ENCODE results near the gene LRRC9.
"Not testable (repeated sequence)": the region's sequence is repeated elsewhere in the genome, so short reads cannot be mapped to it uniquely, and the experiment has no call there.

LRRC9 gene

GRCh38 chr14:59913187-59913586, 6.8 kb upstream of the LRRC9 start:
- no peak overlapping the region for H3K27ac ChIP-seq (ENCODE audit: low read length)
- H3K36me3 ChIP-seq (ENCODE audit: control insufficient read depth in 1 of 2, insufficient read depth in 2 of 2, low read length in 2 of 2), result no peaks in the 10 kb centered on the region
- no peaks in the 10 kb centered on the region for H3K27me3 ChIP-seq (ENCODE audit: low read depth, low read length)

DNA sequence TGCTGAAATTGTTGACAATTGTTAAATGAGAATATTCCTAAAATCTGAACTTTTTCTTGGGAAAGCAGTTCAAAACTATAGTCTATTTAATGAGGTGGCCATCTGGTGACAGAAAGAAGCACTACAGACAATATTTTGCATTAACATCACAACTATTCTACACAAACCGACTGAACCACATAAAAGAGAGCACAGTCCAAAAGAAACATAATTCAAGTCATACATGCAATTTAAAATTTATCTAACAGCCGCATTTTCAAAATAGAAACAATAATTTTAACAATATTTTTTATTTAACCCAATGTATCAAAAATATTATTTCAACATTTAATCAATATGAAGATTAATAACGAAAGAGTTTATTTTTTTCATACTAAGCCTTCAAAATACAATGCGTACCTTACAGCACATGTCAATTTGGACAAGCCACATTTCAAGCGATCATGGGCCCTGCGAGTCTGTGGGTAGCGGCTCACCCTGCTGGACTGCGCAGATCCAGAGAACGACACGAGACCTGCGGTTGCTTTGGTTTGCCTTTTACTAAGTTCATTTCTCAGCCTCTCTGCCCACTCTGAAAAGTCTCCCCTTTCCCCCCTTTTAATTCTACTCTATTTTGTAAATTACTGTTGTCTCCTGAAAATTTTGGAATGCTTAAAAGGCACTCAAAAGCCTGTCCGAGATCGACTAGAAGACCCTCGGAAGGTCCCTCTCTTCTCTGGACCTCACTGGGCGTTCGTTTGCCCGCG, 947 bp upstream of the LRRC9 start:
- Histone ChIP-seq H3K4me1 (ENCODE audit: control insufficient read depth in 1 of 2, insufficient read depth in 2 of 2, low read length in 2 of 2) (peaks cover 0 to 8% of the 10 kb centered on the region in 2 donors), H3K4me3 (ENCODE audit: low read depth in 1 of 2, low read length in 2 of 2) (peak overlapping the region; percentile 61 to 62), H3K27me3 (ENCODE audit: low read depth, low read length) (no peaks in the 10 kb centered on the region), H3K27ac (ENCODE audit: low read length) (no peak overlapping the region), H3K36me3 (ENCODE audit: control insufficient read depth in 1 of 2, insufficient read depth in 2 of 2, low read length in 2 of 2) (no peaks in the 10 kb centered on the region), H3K9me3 (ENCODE audit: control insufficient read depth in 1 of 2, low read length in 2 of 2) (no peaks in the 10 kb centered on the region)

More at GRCh38 chr14:59913187-59913586, 6.8 kb upstream of the LRRC9 start:
- H3K9me3 ChIP-seq (ENCODE audit: control insufficient read depth in 1 of 2, low read length in 2 of 2), result no peaks in the 10 kb centered on the region
- no peak overlapping the region for H3K4me3 ChIP-seq (ENCODE audit: low read depth in 1 of 2, low read length in 2 of 2)
- H3K4me1 ChIP-seq (ENCODE audit: control insufficient read depth in 1 of 2, insufficient read depth in 2 of 2, low read length in 2 of 2), result no peaks in the 10 kb centered on the region

- H3K9me3 ChIP-seq (ENCODE audit: control insufficient read depth in 1 of 2, low read length in 2 of 2), result no peaks in the 10 kb centered on the region
- peak overlapping the region in 1 of 2 donors; percentile 62 for H3K4me3 ChIP-seq (ENCODE audit: low read depth in 1 of 2, low read length in 2 of 2)
- H3K4me1 ChIP-seq (ENCODE audit: control insufficient read depth in 1 of 2, insufficient read depth in 2 of 2, low read length in 2 of 2), result peaks cover 0 to 8% of the 10 kb centered on the region in 2 donors
- no peaks in the 10 kb centered on the region for H3K27me3 ChIP-seq (ENCODE audit: low read depth, low read length)
- no peaks in the 10 kb centered on the region for H3K36me3 ChIP-seq (ENCODE audit: control insufficient read depth in 1 of 2, insufficient read depth in 2 of 2, low read length in 2 of 2)
- no peak overlapping the region for H3K27ac ChIP-seq (ENCODE audit: low read length)
Observed at GRCh38 chr14:59920378-59920683, 387 bp downstream of the LRRC9 start.

GRCh38 chr14:59925797-59926196, 5.9 kb downstream of the LRRC9 start:
- Histone ChIP-seq H3K9me3 (ENCODE audit: control insufficient read depth in 1 of 2, low read length in 2 of 2) (no peaks in the 10 kb centered on the region), H3K4me1 (ENCODE audit: control insufficient read depth in 1 of 2, insufficient read depth in 2 of 2, low read length in 2 of 2) (no peaks in the 10 kb centered on the region), H3K4me3 (ENCODE audit: low read depth in 1 of 2, low read length in 2 of 2) (no peak overlapping the region), H3K27ac (ENCODE audit: low read length) (no peak overlapping the region), H3K36me3 (ENCODE audit: control insufficient read depth in 1 of 2, insufficient read depth in 2 of 2, low read length in 2 of 2) (no peaks in the 10 kb centered on the region), H3K27me3 (ENCODE audit: low read depth, low read length) (no peaks in the 10 kb centered on the region)

- Histone ChIP-seq H3K4me3 (ENCODE audit: low read depth in 1 of 2, low read length in 2 of 2) (no peak overlapping the region), H3K27me3 (ENCODE audit: low read depth, low read length) (no peaks in the 10 kb centered on the region), H3K27ac (ENCODE audit: low read length) (no peak overlapping the region)
Observed at GRCh38 chr14:59926534-59926933, 6.6 kb downstream of the LRRC9 start.

GRCh38 chr14:59931237-59931636, 11.3 kb downstream of the LRRC9 start:
- no peaks in the 10 kb centered on the region for H3K4me1 ChIP-seq (ENCODE audit: control insufficient read depth in 1 of 2, insufficient read depth in 2 of 2, low read length in 2 of 2)
- H3K27ac ChIP-seq (ENCODE audit: low read length), result no peak overlapping the region
- no peaks in the 10 kb centered on the region for H3K9me3 ChIP-seq (ENCODE audit: control insufficient read depth in 1 of 2, low read length in 2 of 2)
- no peak overlapping the region for H3K4me3 ChIP-seq (ENCODE audit: low read depth in 1 of 2, low read length in 2 of 2)
- H3K36me3 ChIP-seq (ENCODE audit: control insufficient read depth in 1 of 2, insufficient read depth in 2 of 2, low read length in 2 of 2), result no peaks in the 10 kb centered on the region
- H3K27me3 ChIP-seq (ENCODE audit: low read depth, low read length), result no peaks in the 10 kb centered on the region

More at GRCh38 chr14:59926534-59926933, 6.6 kb downstream of the LRRC9 start:
- Histone ChIP-seq H3K36me3 (ENCODE audit: control insufficient read depth in 1 of 2, insufficient read depth in 2 of 2, low read length in 2 of 2) (no peaks in the 10 kb centered on the region), H3K4me1 (ENCODE audit: control insufficient read depth in 1 of 2, insufficient read depth in 2 of 2, low read length in 2 of 2) (no peaks in the 10 kb centered on the region), H3K9me3 (ENCODE audit: control insufficient read depth in 1 of 2, low read length in 2 of 2) (no peaks in the 10 kb centered on the region)

DNA sequence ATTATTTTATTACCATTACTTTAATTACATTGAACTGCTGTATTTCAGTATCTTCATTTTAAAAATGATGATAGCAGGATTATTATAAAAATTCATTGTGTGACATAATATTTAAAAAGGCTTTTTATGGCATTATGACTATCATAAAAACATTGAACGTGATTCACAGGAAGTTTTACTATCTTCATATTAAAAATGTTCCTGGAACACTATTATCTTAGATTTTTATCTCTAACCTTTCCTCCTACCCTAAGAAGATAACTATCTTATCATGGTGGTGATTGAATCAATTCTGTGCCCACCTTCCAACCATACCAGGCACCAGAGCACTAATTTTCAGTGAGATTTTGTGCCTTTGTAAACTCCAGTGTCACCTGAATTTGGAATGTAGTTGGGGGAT, 16.2 kb downstream of the LRRC9 start:
- Histone ChIP-seq H3K4me1 (ENCODE audit: control insufficient read depth in 1 of 2, insufficient read depth in 2 of 2, low read length in 2 of 2) (no peaks in the 10 kb centered on the region), H3K4me3 (ENCODE audit: low read depth in 1 of 2, low read length in 2 of 2) (no peak overlapping the region), H3K9me3 (ENCODE audit: control insufficient read depth in 1 of 2, low read length in 2 of 2) (no peaks in the 10 kb centered on the region), H3K27ac (ENCODE audit: low read length) (no peak overlapping the region), H3K27me3 (ENCODE audit: low read depth, low read length) (no peaks in the 10 kb centered on the region), H3K36me3 (ENCODE audit: control insufficient read depth in 1 of 2, insufficient read depth in 2 of 2, low read length in 2 of 2) (no peaks in the 10 kb centered on the region)

- Histone ChIP-seq H3K4me1 (ENCODE audit: control insufficient read depth in 1 of 2, insufficient read depth in 2 of 2, low read length in 2 of 2) (no peaks in the 10 kb centered on the region), H3K4me3 (ENCODE audit: low read depth in 1 of 2, low read length in 2 of 2) (no peak overlapping the region), H3K36me3 (ENCODE audit: control insufficient read depth in 1 of 2, insufficient read depth in 2 of 2, low read length in 2 of 2) (no peaks in the 10 kb centered on the region), H3K27ac (ENCODE audit: low read length) (no peak overlapping the region), H3K9me3 (ENCODE audit: control insufficient read depth in 1 of 2, low read length in 2 of 2) (no peaks in the 10 kb centered on the region), H3K27me3 (ENCODE audit: low read depth, low read length) (no peaks in the 10 kb centered on the region)
Observed at GRCh38 chr14:59939828-59940227, 19.9 kb downstream of the LRRC9 start.

DNA sequence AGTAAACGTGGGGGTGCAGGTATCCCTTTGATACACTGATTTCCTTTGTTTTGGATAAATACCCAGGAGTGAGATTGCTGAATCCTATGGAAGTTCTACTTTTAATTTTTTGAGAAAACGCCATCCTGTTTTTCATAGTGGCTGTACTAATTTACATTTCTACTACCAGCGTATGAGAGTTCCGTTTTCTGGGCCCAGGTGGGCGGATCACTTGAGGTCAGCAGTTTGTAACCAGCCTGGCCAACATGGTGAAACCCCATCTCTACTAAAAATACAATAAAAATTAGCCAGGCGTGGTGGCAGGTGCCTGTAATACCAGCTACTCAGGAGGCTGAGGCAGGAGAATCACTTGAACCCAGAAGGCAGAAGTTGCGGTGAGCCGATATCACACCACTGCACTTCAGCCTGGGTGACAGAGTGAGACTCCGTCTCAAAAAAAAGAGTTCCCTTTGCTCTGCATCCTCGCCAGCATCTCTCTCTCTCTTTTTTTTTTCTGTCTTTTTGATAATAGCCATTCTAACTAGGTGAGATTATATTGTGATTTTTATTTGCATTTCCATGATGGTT, 22.4 kb downstream of the LRRC9 start:
- not testable (repeated sequence) for H3K36me3 ChIP-seq (ENCODE audit: control insufficient read depth in 1 of 2, insufficient read depth in 2 of 2, low read length in 2 of 2); H3K4me3 ChIP-seq (ENCODE audit: low read depth in 1 of 2, low read length in 2 of 2); H3K9me3 ChIP-seq (ENCODE audit: control insufficient read depth in 1 of 2, low read length in 2 of 2); H3K27me3 ChIP-seq (ENCODE audit: low read depth, low read length); H3K4me1 ChIP-seq (ENCODE audit: control insufficient read depth in 1 of 2, insufficient read depth in 2 of 2, low read length in 2 of 2); H3K27ac ChIP-seq (ENCODE audit: low read length)

DNA sequence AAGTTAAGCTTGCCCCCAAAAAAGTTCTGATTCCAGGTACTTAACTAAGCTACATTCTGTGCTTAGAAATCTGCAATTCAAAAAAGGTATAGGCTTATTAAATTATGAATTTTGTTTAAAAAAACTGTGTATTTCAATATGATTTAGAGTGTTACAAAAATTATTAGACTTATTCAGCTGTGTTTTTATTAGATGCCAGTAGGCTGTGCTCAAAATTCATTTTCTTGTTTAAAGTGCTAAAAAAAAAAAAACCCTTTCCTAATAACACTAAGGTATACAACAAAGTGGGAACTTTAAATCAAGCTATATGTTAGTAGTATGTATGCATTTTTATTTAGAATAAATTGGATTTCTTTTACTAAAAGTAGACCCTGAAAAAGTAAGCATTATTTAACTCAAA, 25.0 kb downstream of the LRRC9 start:
- Histone ChIP-seq H3K4me1 (ENCODE audit: control insufficient read depth in 1 of 2, insufficient read depth in 2 of 2, low read length in 2 of 2) (no peaks in the 10 kb centered on the region), H3K9me3 (ENCODE audit: control insufficient read depth in 1 of 2, low read length in 2 of 2) (no peaks in the 10 kb centered on the region), H3K4me3 (ENCODE audit: low read depth in 1 of 2, low read length in 2 of 2) (no peak overlapping the region), H3K36me3 (ENCODE audit: control insufficient read depth in 1 of 2, insufficient read depth in 2 of 2, low read length in 2 of 2) (no peaks in the 10 kb centered on the region), H3K27me3 (ENCODE audit: low read depth, low read length) (no peaks in the 10 kb centered on the region), H3K27ac (ENCODE audit: low read length) (no peak overlapping the region)

GRCh38 chr14:59952141-59952540, 32.2 kb downstream of the LRRC9 start:
- not testable (repeated sequence) for H3K27ac ChIP-seq (ENCODE audit: low read length); H3K36me3 ChIP-seq (ENCODE audit: control insufficient read depth in 1 of 2, insufficient read depth in 2 of 2, low read length in 2 of 2); H3K27me3 ChIP-seq (ENCODE audit: low read depth, low read length); H3K4me3 ChIP-seq (ENCODE audit: low read depth in 1 of 2, low read length in 2 of 2); H3K4me1 ChIP-seq (ENCODE audit: control insufficient read depth in 1 of 2, insufficient read depth in 2 of 2, low read length in 2 of 2); H3K9me3 ChIP-seq (ENCODE audit: control insufficient read depth in 1 of 2, low read length in 2 of 2)

DNA sequence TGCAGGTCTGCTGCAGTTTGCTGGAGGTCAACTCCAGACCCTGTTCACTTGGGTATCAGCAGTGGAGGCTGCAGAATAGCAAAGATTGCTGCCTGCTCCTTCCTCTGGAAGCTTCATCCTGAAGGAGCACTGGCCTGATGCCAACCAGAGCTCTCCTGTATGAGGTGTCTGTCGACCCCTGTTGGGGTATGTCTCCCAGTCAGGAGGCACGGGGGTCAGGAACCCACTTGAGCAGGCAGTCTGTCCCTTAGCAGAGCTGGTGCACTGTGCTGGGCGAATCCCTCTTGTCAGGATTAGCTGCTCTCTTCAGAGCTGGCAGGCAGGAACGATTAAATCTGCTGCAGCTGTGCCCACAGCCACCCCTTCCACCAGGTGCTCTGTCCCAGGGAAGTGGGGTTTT, 37.9 kb downstream of the LRRC9 start:
- H3K4me3 ChIP-seq (ENCODE audit: low read depth in 1 of 2, low read length in 2 of 2); H3K4me1 ChIP-seq (ENCODE audit: control insufficient read depth in 1 of 2, insufficient read depth in 2 of 2, low read length in 2 of 2); H3K27ac ChIP-seq (ENCODE audit: low read length); H3K9me3 ChIP-seq (ENCODE audit: control insufficient read depth in 1 of 2, low read length in 2 of 2); H3K27me3 ChIP-seq (ENCODE audit: low read depth, low read length); H3K36me3 ChIP-seq (ENCODE audit: control insufficient read depth in 1 of 2, insufficient read depth in 2 of 2, low read length in 2 of 2): not testable (repeated sequence)
